Measurements from ENCODE around the gene TEKT3. TPM values are rescaled to one million over a fixed set of nuclear protein-coding genes. Genes with fewer than 3 reads are reported as not detected.

The TEKT3 gene
- total RNA-seq, 1 donor from 2014 or later, result not detected

DNA sequence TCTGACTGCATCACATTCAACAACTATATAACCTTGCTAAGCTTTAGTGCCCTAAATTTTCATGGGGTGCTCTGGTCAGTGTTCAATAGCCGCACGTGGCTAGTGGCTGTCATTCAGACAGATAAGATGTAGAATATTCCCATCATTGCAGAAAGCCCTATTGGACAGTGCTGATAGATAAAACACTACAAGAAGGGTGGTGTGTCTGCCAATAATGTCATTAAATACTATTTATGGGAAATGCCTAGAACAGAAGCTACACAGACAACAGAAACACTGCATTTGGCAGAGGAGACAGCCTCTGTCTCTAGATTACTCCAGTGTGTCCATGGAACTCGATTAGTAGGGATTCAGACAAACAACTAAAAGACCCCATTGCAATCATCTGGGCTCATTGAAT is 47.8 kb downstream of the TEKT3 start:
- no peak for DNase-seq (ENCODE audit: low spot score in 2 of 2)
- no peaks in the 10 kb centered on the region for H3K36me3 ChIP-seq
- H3K27ac ChIP-seq, result no peak overlapping the region
- H3K4me3 ChIP-seq, result no peak overlapping the region
- TF ChIP-seq, protein P1, sequence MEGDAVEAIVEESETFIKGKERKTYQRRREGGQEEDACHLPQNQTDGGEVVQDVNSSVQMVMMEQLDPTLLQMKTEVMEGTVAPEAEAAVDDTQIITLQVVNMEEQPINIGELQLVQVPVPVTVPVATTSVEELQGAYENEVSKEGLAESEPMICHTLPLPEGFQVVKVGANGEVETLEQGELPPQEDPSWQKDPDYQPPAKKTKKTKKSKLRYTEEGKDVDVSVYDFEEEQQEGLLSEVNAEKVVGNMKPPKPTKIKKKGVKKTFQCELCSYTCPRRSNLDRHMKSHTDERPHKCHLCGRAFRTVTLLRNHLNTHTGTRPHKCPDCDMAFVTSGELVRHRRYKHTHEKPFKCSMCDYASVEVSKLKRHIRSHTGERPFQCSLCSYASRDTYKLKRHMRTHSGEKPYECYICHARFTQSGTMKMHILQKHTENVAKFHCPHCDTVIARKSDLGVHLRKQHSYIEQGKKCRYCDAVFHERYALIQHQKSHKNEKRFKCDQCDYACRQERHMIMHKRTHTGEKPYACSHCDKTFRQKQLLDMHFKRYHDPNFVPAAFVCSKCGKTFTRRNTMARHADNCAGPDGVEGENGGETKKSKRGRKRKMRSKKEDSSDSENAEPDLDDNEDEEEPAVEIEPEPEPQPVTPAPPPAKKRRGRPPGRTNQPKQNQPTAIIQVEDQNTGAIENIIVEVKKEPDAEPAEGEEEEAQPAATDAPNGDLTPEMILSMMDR (IDR thresholded peaks at IDR 0.05), result no peak
- H3K27me3 ChIP-seq, result no peaks in the 10 kb centered on the region
- intact Hi-C loops (cut with DNase I), result no loop called here
- no peaks in the 10 kb centered on the region for H3K4me1 ChIP-seq
- no peaks in the 10 kb centered on the region for H3K9me3 ChIP-seq

- Histone ChIP-seq H3K4me3 (no peak overlapping the region), H3K27me3 (no peaks in the 10 kb centered on the region), H3K27ac (no peak overlapping the region), H3K4me1 (no peaks in the 10 kb centered on the region), H3K36me3 (no peaks in the 10 kb centered on the region), H3K9me3 (no peaks in the 10 kb centered on the region)
- intact Hi-C loops (cut with DNase I), result no loop called here
- TF ChIP-seq, protein P1 (IDR thresholded peaks at IDR 0.05), result no peak
- no peak for DNase-seq (ENCODE audit: low spot score in 2 of 2)
Measured at GRCh38 chr17:15291674-15292361, 49.6 kb downstream of the TEKT3 start.

DNA sequence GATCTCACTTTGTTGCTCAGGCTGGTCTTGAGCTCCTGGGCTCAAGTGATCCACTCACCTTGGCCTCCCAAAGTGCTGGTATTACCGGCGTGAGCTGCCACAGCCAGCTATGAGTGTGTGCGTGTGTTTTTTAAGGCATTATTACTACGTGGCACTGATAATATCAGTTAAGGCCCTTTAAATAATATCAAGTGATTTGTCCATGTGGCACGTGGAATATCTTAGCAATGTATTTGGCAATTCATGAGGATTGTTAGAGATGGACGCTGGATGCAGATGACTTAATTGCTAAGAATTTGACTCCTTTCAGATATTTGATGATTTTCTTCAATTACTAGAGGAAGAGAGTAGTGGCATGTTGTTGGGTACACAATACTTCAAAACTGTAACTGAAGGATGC is 50.8 kb downstream of the TEKT3 start:
- no peak for DNase-seq (ENCODE audit: low spot score in 2 of 2)
- no peaks in the 10 kb centered on the region for H3K27me3 ChIP-seq
- H3K27ac ChIP-seq, result no peak overlapping the region
- no peaks in the 10 kb centered on the region for H3K9me3 ChIP-seq
- H3K36me3 ChIP-seq, result no peaks in the 10 kb centered on the region
- intact Hi-C loops (cut with DNase I), result no loop called here
- H3K4me1 ChIP-seq, result no peaks in the 10 kb centered on the region
- no peak overlapping the region for H3K4me3 ChIP-seq
- TF ChIP-seq, protein P1 (IDR thresholded peaks at IDR 0.05), result no peak

- no peaks in the 10 kb centered on the region for H3K27me3 ChIP-seq
- DNase-seq (ENCODE audit: low spot score in 2 of 2), result no peak
- intact Hi-C loops (cut with DNase I), result no loop called here
- H3K4me1 ChIP-seq, result no peaks in the 10 kb centered on the region
- TF ChIP-seq, protein P1 (IDR thresholded peaks at IDR 0.05), result no peak
- H3K4me3 ChIP-seq, result no peak overlapping the region
- H3K9me3 ChIP-seq, result no peaks in the 10 kb centered on the region
- H3K36me3 ChIP-seq, result no peaks in the 10 kb centered on the region
- H3K27ac ChIP-seq, result no peak overlapping the region
Measured at GRCh38 chr17:15289285-15290183, 51.9 kb downstream of the TEKT3 start.

DNA sequence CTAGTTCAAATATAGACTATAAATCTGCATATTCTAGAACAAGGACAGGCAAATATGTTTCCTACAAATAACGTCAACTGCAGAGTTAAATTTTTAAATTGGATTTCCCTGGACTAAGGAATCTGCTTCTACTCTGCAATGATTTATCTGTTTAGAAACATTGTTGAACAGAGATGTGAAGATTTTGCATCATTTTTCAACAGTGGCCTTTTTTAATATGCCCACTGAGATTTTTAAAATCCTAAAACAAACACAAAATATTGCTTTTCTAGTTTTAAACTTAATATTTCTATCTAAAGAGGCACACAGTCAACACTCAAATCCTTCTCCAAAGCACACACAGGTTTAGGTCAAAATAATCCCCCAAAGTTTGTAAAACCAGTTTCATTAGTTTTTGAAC is 52.5 kb downstream of the TEKT3 start:
- no peaks in the 10 kb centered on the region for H3K27me3 ChIP-seq
- no peak for DNase-seq (ENCODE audit: low spot score in 2 of 2)

More for the DNA sequence above, 52.5 kb downstream of the TEKT3 start:
- Histone ChIP-seq H3K27ac (no peak overlapping the region), H3K36me3 (no peaks in the 10 kb centered on the region), H3K4me3 (no peak overlapping the region), H3K9me3 (no peaks in the 10 kb centered on the region), H3K4me1 (no peaks in the 10 kb centered on the region)
- intact Hi-C loops (cut with DNase I), result no loop called here
- TF ChIP-seq, protein P1 (IDR thresholded peaks at IDR 0.05), result no peak

All from ascending aorta (tissue), 2 donors.